DND-41 (cell line): ENCODE results near the gene CERS5.

Experiments used
- CTCF ChIP-seq: IDR thresholded peaks from 2 replicates; pipeline ENCODE4 v1.5.1; 2012; ENCODE audit warnings: borderline replicate concordance, low read length, moderate library complexity, mild to moderate bottlenecking; ENCODE audit not compliant: poor library complexity, severe bottlenecking; ENCODE audit errors: extremely low read depth
- EZH2 ChIP-seq: IDR thresholded peaks from 3 replicates; pipeline ENCODE4 v1.6.1; 2012; ENCODE audit warnings: borderline replicate concordance, low read depth, mild to moderate bottlenecking, moderate library complexity, low read length, inconsistent platforms; ENCODE audit not compliant: severe bottlenecking

- TF ChIP-seq CTCF, result no peak
- TF ChIP-seq EZH2, result no peak
Observed at GRCh38 chr12:50207424-50207823, 40.3 kb upstream of the CERS5 start.
